GM19023 (cell line): Measurements from ENCODE around the gene ZNF831.

Experiments used
- ATAC-seq: cut with Tn5 transposase; IDR thresholded peaks from one replicate; pipeline ENCODE4 v1.9.1; 2021; ENCODE audit warnings: mild to moderate bottlenecking, moderate library complexity; ENCODE audit not compliant: unreplicated experiment

Gene ZNF831

GRCh38 chr20:59177266-59178250 is 13.9 kb downstream of the ZNF831 start:
- no peak for ATAC-seq

GRCh38 chr20:59178983-59179595 is 15.5 kb downstream of the ZNF831 start:
- ATAC-seq = no peak

GRCh38 chr20:59179988-59180387 is 16.4 kb downstream of the ZNF831 start:
- ATAC-seq = no peak

GRCh38 chr20:59181936-59182335 is 18.3 kb downstream of the ZNF831 start:
- ATAC-seq = no peak

GRCh38 chr20:59182401-59183044 is 18.9 kb downstream of the ZNF831 start:
- ATAC-seq = no peak

- no peak for ATAC-seq
Observed at GRCh38 chr20:59183751-59184150, 20.1 kb downstream of the ZNF831 start.

GRCh38 chr20:59184880-59185447 is 21.3 kb downstream of the ZNF831 start:
- no peak for ATAC-seq

GRCh38 chr20:59185809-59186208 is 22.2 kb downstream of the ZNF831 start:
- ATAC-seq = no peak

- ATAC-seq = no peak
Observed at GRCh38 chr20:59190466-59190865, 26.8 kb downstream of the ZNF831 start.

- ATAC-seq = no peak
Observed at GRCh38 chr20:59191036-59191755, 27.6 kb downstream of the ZNF831 start.

GRCh38 chr20:59191756-59192532 is 28.3 kb downstream of the ZNF831 start:
- no peak for ATAC-seq

GRCh38 chr20:59192533-59192896 is 28.9 kb downstream of the ZNF831 start:
- ATAC-seq = no peak

GRCh38 chr20:59193325-59193724 is 29.7 kb downstream of the ZNF831 start:
- ATAC-seq = no peak

- no peak for ATAC-seq
Observed at GRCh38 chr20:59194023-59194935, 30.7 kb downstream of the ZNF831 start.

- ATAC-seq = no peak
Observed at GRCh38 chr20:59195316-59195993, 31.8 kb downstream of the ZNF831 start.

- ATAC-seq = no peak
Observed at GRCh38 chr20:59204165-59204894, 40.7 kb downstream of the ZNF831 start.

- ATAC-seq = no peak
Observed at GRCh38 chr20:59205044-59205443, 41.4 kb downstream of the ZNF831 start.

- ATAC-seq = no peak
Observed at GRCh38 chr20:59207235-59207634, 43.6 kb downstream of the ZNF831 start.
